GM19452 (cell line): ENCODE data around the gene LTBR.

ENCODE experiments used
- ATAC-seq: cut with Tn5 transposase; IDR thresholded peaks from one replicate; pipeline ENCODE4 v1.9.1; 2021; ENCODE audit not compliant: unreplicated experiment

Gene LTBR

DNA sequence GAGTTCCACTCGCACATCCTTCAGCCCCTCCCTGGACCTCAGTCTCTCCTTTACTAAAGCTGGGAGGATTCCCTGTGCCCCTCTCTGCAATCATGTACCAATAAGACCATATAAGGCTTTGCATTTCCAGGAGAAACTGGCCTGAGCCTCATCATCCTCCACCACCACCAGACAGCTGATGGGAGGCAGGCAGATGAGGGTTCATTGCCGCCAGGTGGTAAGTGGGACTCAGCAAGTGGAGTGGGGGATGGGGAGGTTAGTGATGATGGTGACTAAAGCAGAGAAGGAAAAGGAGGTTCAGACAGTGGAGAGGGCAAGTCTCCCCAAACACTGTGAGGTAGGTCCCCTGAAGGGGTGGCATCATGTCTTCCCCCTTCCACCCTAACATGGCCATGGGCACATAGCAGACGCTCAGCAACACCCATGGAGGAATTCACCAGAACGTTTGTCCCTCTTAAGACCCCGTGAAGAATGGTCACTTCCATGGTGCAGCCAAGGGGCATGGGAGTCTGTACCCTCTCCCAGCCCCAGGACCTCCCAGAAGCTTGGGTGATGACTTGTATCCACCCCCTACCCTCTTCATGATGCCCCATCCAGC lies 37.6 kb upstream of the LTBR start:
- no peak for ATAC-seq

DNA sequence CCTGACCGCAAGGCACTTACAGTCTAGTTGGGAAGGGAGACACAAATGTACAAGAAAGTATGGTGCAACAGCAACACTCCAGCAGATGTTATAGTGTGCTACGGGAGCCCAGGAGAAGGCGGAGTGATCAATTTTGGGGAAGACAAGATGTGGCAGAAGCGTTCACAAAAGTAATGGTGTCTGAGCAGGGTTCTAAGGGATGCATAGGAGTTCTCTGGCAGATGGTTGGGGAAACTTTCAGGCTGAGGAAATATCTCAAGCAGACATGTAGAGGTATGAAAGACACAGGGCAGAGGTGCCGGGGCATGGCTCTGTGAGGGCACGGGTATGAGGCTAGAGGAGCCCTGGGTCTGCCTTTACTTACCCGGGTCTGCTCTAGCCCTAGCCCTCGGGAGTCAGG lies 37.0 kb upstream of the LTBR start:
- ATAC-seq = no peak

DNA sequence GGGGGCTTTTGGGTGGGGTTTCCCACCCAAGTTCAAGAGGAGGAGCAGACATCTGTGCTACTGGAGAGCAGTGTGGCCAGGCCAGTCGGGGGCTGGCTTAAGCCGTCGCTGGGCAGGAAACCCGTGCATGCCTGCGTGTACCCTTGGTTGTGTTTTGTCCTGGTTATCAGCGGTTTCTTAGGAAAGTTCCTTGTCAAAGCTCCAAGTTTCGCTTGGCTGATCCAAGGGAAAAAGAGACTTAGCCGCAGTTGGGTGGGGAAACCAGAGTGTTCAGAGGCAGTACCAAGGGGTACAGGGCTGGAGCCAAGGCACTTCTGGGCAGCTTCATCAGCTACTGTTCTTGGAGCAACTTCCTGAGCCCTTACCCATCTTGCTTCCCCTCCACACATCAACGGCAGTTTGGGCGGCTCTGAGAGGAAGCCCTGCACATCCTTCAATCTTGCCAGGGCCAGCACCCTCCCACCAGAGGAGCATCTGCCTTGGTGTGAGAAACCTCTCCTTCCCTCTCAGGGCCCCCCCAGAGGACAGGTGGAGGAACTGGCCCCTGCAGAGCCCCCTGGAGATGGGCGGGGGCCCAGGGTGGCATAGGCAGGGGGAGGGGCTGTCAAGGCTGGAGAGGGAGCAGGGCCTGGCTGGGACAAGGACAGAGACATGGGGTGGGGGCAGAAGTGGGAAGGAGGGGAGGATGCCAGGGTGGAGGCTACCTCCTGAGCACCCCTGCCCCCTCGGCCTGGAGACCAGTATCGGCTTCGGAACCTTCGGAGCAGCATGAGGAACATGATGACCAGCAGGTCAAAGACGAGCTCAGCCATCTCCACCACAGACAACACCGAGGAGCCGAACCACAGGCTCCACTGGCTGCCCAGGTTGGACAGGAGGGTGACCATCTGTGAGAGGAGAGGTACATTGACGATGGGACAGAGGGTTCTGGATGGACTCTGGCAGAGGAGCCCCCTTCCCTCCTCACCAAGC lies 36.3 kb upstream of the LTBR start:
- no peak for ATAC-seq

DNA sequence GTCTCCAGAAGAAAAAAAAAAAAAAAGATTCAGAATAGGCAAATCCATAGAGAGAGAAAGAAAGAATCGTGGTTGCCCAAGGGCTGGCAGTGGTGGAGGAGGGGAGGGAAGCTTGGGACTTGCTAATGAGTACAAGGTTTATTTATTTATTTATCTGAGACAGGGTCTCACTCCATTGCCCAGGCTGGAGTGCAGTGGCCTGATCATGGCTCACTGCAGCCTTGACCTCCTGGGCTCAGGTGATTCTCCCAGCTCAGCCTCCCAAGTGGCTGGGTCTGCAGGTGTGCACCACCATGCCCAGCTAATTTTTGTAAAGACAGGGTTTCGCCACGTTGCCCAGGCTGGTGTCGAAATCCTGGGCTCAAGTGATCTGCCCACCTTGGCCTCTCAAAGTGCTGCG lies 32.3 kb upstream of the LTBR start:
- no peak for ATAC-seq

DNA sequence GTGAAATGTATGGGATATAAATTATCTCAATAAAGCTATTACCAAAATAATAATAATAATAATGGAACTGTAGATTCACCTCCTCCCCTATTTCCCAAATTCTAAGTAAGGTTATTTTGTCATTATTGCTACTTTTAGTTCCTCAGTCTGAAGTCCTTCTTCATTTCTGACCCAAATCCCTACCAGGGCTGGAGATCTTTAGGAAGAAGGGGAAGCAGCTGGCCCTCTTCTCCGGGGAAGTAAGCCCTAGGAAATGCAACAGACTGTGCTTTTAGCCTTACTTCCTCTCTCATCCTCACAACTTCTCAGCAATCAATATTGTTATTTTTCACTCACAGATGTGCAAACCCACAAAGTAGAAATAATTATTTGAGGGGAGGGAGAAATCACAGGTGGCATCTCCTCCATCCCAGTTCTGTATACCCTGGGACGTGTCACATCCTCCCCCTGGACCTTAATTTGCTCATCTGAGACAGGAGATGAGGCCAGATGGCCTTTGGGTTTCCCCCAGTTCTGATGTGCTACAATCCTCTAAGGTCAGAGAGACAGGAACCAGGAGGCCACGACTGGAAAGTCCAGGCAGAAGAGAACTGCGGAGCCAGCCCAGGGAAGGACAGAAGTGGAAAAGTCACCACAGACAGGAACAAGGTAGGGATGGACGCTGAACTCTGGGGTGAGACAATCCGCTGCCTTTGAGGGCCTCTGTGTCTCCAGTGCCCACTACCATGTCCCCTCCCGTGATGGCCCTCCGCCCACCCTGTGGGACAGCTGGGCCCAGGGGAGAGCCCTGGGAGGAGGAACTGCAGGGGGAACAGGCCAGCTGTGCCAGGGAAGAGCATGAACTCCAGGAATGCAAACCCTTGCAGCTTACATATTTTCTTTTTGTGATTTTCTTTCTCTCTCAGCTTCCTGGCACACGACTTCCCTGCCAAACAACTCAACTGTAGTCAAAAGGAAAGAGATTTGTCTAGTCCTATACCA lies 31.5 kb upstream of the LTBR start:
- ATAC-seq = no peak

DNA sequence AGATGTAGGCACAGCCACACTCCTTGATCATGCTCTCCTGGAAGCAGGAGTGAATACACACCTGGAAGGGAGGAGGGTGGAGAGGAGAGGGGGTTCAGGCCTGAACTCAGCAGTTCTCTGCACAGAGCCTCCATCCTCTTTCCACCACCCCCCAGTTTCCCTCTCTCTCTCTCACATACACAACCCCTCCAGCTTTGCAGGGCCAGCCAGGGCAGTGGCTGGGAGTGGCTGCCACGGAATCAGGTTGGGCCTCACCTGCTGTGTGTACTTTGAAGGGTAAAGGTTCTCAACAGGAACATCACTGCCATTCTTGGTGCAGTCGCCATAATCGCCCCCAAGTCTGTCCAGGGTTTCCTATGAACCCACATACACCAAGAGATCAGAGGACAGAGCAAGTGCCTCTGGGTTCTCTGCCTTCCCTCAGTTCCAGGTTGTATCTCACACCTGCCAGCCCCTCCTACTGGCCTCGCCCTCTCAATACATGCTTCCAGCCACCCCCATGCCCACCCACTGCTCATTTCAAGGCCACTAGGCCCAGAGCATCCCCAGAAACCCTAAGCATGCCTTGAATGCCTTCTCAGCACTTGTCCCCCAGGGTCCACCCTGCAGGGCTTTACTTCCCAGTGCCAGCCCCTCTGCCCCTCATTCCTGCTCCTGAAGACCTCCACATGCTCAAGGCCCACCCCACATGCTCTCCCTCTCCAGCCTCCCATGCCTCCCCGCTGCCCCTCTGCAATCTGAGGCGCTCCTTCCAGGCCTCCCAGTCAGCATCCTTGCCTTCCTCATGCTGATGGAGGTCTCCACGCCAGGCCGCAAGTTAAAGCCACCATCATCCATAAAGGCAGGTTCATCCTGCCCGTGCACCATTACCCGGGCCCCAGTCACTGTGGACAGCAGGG lies 29.2 kb upstream of the LTBR start:
- no peak for ATAC-seq

DNA sequence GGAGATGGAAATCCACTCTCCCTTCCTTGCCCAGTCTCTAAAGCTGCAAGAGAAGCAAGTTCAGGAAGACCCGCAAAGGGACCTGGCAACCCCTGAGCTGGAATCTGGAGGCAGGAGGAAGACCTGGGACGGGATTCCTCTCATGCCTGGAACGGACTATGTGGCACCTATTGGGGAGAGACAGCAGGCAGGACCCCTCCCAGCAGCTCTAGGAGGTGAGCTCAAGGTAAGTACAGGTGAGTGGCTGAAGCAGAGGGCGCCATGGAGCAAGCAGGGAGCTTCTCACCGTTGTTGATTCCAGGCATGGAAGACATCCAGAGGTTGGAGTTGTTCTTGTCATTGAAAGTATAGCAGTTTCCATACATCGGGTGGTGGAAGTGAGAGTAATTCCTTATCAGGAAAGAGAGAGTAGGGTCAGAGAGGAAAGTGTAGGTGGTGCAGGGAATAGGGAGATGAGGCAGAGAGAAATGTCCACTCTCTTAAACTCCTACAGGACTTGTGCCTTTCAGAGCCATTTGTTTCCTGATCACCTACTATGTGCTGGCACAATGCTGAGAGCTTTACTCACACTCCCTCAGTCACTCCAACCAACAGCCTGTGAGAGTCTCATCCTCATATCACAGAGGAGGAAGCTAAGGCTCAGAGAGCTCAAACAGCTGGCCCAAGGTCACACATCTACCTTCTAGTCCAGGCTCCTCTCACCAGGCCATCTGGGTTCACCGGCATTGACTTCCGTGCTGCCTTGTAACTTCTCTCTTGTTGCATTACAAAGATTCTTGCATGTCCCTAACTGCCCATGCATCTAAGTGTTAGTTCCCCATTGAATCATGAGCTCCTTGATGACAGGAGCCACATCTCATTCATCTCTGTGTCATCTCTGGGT lies 28.2 kb upstream of the LTBR start:
- no peak for ATAC-seq

DNA sequence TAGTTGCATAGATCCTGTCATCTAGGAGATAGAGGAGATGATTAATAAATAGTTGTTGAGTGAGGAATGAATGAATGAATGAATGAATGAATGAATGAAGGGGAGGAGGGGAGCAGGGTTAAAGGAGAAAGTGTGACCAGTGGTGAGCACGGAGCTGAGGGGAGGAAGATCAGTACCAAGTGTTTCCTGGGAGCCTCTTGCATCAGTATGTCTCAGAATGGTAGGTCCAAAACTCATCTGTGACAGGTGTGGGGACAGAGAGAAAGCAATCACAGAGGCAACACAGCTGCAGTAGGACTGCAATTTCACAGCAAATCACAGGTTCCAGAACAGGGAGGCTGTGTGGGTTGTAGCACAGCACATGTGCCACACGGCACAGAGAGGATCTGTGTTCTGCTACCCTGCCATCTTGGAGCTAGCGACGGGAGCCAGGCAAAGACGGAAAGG lies 27.6 kb upstream of the LTBR start:
- no peak for ATAC-seq

DNA sequence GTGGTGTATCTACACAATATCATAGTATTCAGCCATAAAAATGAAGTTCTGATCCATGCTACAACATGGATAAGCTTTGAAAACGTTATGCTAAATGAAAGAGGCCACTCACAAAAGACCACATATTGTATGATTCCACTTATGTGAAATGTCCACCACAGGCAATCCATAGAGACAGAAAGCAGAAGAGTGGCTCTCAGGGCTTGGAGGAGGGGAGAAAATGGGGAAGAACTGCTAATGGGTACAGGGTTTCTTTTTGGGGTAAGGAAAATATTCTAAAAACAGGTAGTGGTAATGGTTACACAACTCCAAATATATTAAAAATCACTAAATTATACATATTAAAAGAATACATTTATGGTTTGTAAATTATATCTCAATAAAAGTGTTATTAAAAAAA lies 25.1 kb upstream of the LTBR start:
- no peak for ATAC-seq

DNA sequence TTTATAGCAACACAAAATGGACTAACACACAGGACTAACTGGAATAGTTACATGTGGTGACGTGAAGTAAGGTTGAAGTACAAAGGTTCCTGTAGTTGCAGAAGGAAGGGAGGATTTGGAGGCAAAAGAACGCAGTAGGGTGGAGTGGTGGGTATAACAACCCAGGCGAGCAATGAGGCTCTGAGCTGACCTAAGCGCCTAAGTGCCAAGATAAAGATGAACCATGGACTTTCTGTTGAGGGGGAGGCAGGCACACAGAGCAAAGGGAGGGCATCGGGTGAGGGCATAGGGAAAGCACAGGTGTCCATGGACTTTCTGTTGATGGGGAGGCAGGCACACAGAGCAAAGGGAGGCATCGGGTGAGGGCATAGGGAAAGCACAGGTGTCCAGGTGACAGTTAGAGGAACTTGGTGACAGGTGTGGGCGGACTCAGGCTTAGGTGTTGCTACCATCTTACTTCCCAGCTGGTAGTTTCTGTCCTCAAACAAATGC lies 23.8 kb upstream of the LTBR start:
- ATAC-seq = no peak

DNA sequence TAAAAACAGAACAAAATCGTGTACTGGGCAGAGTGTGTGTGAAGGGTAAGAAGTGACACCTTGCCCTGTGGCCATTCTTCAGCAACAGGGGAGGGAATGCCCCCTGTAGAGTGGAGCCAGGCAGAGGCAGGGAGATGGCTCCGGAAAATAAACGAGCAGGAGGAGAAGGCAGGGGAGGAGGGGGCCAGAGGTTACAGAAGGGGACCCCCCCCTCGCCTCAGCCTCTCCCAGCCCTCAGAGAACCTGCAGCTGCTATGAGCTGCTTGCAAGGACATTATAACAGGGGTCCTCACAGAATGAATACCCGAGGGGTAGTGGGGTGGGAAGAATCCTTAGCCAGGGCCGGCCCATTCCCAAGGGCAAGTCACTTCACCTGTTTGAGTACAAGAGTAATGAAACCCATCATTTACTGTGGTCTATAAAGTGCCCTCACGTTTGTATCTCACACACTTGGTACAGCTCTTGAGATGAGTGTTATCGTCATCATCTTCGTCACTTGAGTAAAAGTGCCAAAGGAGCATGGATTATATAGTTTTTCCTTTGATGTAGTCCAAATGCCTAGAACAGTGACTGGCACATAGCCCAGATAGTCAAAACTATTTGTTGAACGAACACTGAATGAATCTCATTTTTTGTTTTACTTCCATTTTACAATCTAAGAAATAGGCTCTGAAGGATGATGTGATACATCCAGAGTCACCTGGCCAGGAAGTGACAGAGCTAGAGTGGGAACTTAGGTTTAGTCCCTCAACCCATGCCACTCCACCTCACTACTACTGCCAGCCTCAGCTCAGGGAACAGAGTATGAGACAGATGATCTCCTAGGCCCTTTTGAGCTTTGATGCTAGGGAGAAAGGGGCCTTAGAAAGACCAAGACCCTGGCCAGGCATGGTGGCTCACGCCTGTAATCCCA lies 23.1 kb upstream of the LTBR start:
- no peak for ATAC-seq

DNA sequence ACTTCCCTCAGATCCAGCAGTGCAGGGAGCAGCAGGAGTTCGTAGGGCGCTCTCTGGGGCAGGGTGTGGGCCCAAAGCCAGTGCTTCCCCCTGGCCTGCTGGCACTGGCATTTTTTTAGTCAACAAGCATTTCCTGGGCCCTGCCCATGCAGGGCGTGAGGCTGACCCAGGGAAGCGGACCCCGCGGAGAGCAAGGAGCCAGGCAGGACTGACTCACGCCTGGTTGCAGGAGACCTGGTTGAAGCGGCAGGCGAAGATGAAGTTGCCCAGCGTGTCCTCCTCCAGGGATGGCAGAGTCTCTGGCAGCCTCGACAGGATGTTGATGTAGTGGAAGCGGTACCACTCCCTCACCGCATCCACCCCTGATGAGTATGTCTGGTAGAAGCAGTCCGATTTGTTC lies 22.1 kb upstream of the LTBR start:
- ATAC-seq = no peak

DNA sequence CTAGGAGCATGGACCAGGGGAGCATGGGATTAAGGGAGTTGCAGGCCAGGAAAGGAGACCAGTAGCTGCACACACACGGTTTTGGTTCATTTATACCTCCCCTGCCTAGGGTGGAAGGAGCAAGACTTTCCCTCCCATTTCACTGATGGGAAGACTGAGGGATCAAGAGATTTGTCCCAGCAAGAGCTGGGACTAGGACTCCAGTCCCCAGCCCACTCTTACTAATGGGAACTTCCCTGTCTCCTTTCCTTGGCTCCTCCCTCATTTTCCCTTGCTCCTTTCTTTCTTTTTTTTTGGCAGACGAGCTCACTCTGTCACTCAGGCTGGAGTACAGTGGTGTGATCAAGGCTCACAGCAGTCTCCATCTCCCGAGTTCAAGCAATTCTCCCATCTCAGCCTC lies 21.6 kb upstream of the LTBR start:
- ATAC-seq = no peak

DNA sequence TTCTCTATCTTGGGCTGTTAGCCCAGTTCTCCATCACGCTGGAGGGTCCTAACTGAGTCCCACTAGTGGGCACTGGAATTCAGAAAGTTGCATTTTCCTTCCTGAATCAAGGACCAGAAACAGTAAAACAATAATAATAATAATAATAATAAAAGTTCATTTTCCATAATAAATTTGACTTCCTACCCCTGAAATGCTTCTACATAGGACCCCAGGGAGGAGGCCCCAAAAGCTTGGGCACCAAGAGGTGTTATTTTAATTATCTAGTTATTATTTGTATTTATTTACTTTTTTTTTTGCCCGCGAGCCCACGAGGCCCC lies 21.0 kb upstream of the LTBR start:
- no peak for ATAC-seq

DNA sequence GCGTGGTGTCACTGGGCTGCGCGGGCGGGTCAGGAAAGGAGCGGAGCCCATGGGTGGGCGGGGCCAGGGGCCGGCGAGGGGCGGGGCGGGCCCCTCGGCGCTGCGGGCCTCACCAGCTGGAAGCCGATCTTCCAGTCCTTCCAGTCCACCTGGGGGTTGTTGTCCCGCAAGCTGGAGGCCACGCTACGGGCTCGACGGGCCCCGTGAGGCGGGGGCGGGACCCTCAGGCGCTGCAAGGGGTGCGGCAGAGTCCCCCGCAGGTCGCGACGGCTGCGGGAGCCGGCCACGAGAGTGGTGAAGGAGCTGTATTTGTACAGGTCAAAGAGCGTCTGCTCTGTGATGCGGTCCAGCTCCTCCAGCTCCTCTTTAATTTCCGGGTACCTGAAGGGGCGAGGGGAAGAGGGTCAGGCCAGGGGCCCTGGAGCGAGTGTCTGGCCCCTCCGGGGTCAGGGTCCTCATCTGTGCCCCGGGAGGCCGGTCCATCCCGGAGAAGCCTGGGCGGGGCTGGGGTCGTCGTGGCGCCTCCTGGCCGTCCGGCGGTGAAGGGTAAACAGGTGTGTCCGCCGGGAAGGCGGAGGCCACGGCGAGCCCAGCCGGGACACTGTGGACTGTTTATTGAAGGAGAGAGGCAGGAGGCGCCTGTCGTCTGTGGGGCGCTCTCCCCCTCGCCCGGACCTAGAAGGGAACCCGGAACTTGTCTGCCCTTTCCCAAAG lies 20.5 kb upstream of the LTBR start:
- no peak for ATAC-seq

DNA sequence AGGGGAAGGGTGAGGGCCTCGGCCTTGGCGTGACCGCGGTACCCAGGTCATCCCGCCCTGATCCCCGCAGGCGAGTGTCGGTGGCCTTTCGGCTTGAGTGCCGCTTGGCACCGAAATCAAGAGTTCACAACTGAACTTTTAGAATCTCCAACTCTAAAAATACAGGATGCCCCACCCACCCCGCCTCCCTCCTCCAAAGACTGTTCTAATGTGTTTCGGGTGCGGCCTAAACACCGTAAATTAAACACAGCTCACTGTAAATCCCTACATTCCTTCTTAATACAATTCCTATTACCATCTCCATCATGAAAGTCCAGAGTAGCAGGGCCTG lies 20.0 kb upstream of the LTBR start:
- ATAC-seq = no peak

DNA sequence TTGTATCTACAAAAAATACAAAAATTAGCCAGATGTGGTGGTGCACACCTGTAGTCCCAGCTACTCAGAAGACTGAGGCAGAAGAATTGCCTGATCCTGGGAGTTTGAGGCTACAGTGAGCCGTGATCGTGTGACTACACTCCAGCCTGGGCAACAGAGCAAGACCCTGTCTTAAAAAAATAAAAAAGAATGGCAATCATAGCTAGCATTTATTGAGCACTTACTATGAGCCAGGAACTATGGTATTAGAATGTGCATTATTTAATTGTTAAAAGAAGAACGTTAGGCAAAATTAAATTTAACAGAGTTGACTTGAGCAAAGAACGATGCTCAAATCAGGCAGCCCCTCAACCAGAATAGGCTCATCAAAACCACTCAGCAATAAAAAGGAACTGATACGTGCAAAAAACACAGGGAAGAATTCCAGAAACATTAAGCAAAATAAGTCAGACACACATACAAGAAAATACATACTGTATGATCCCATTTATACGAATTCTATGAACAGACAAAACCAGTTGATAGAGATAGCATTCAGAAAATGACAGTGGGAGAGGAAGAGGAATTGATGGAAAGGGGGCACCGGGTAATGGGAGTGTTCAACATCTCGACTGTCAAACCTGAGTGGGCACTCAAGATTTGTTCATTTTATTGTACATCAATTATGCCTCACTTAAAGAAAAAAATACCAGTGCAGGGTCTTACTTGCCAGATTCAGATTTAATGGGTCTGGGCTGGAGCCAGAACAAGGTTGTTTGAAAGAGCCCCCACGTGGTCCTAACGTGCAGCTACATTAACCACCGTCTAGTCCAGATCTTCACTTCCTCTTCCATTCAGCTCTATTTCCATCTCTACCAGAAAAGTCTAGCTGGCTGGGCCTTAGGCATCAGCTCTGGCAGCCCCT lies 16.6 kb upstream of the LTBR start:
- no peak for ATAC-seq
